ENCODE data around the gene PDPK1.
A peak's percentile ranks its signal among the peaks of the same experiment; 100 is the strongest.
"Not testable (repeated sequence)": the region's sequence is repeated elsewhere in the genome, so short reads cannot be mapped to it uniquely, and the experiment has no call there.

The PDPK1 gene

GRCh38 chr16:2526135-2526534 is 11.7 kb upstream of the PDPK1 start:
- peak; percentile 6 for DNase-seq

DNA sequence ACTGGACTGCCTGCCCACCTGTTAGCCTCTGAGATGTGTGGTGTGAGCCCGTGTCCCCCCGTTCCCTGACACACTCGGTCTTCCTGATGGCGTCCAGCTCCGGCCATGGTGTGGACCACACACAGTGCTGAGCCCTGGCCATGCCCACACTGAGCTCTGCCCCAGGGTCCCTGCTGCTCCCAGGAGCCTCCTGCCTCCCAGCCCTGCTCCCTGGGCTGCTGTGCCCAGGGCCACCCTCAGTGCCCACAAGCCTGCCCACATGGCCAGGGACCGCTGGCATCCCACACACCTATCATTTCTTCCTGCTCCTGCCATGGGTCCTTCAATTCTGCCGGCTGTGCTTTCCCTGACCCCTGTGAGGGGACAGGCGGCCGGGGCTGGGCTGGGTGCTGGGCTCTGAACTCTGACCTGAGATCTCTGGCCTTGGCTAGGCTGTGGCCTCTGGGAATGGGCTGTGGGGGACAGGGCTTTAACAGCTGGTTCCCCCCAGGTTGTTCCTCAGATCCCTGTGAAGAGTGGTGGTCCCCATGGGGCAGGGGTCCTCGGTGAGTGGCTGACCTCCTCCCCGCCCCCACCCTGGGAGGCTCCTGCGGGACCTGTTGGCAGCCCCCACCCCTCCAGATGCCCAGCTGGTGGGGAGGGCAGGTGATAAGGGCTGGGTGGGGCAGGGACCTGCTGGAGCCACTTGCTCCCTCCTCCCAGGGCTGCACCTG is 10.6 kb upstream of the PDPK1 start:
- peak; percentile 10 for DNase-seq

DNA sequence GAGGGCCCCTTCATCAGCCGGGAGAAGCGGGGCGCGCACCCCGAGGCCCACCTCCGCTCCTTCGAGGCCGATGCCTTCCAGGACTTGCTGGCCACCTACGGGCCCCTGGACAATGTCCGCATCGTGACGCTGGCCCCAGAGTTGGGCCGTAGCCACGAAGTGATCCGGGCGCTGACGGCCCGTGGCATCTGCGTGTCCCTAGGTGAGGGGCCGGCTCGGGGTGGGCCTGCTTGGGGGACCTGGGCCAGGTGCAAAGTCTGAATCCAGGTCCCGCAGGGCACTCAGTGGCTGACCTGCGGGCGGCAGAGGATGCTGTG is 10.1 kb upstream of the PDPK1 start:
- no peak for DNase-seq

DNA sequence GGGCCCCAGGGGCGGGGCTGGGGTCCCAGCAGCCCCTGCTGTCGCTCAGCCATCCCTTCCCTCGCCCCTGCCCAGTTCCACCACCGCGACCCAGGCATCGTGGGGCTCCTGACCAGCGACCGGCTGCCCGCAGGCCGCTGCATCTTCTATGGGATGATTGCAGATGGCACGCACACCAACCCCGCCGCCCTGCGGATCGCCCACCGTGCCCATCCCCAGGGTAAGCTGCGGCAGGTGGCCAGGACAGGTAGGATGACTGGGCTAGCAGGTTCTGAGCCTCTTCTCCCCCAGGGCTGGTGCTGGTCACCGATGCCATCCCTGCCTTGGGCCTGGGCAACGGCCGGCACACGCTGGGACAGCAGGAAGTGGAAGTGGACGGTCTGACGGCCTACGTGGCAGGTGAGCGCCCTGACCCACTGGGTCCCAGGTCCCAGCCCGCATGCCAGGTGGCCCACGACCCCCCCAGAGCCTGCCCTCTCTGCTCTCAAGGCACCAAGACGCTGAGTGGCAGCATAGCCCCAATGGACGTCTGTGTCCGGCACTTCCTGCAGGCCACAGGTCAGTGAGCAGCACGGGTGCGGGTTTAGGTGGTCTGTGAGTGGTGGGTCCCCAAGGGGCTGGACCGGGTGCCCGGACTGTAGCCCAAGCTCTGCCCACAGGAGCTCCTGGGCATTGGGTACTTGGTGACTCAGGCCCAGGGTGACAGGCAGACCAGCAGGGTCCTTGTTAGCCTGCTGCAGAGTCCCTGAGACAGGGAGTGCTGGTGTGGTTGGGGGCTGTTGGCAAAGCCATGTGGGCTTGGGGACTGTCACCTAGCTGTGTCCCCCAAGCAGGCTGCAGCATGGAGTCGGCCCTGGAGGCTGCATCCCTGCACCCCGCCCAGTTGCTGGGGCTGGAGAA is 9.4 kb upstream of the PDPK1 start:
- DNase-seq = no peak

GRCh38 chr16:2529061-2529931 is 8.5 kb upstream of the PDPK1 start:
- DNase-seq = peak; percentile 61

GRCh38 chr16:2529961-2530628 is 7.7 kb upstream of the PDPK1 start:
- peak; percentile 6 for DNase-seq

- peak; percentile 23 for DNase-seq
Measured at GRCh38 chr16:2530629-2531318, 7.0 kb upstream of the PDPK1 start.

DNA sequence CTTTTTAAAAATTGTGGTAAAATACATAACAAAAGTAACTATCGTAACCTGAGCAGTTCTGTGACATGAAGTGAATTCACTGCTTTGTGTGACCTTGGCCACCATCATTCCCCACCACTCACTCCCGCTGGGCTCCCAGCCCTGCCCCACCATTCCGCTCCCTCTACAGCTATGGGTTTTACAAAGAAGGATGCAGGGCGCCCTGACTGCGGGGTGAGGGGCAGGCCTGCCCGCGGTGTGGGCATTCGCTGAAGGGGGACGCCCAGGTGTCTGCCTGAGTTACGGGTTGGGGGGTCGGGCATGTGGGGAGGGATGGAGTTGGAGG is 6.5 kb upstream of the PDPK1 start, which contains the start of gene CEMP1:
Gene CEMP1 (minus strand): TSS at position 38 of the 325 bp plus-strand sequence. CDS start 335 bp downstream, outside the sequence.
- DNase-seq = peak; percentile 28

- peak; percentile 90 for DNase-seq
Measured at GRCh38 chr16:2531696-2532493, 5.9 kb upstream of the PDPK1 start.

DNA sequence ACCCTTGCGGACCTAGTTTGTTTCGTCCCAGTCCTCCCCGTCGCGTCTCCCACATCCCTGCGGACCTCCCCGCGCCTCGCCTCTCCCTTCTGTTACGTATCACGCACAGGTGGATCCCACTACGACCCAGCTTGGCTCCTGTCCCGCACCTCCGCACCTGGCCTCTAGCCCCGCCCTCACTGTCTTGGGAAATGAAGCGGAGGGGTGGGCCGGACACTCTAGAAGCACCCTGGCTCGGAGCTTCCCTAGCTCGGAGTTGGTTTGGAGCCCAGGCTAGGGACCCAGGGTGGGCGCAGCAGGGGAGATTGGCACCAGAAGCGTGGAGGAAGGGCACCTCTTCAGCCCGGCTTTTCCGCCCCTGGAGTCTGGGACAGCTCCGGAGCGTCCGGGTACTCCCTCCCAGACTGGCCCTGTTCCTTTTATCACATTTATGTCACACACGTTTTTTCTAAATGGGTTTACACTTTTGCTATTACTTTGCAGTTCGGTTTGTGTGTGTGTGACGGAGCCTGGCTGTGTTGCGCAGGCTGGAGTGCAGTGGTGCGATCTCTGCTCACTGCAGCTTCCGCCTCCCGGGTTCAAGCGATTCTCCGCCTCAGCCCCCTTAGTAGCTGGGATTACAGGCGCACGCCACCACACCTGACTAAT is 5.2 kb upstream of the PDPK1 start:
- DNase-seq = peak; percentile 41

DNA sequence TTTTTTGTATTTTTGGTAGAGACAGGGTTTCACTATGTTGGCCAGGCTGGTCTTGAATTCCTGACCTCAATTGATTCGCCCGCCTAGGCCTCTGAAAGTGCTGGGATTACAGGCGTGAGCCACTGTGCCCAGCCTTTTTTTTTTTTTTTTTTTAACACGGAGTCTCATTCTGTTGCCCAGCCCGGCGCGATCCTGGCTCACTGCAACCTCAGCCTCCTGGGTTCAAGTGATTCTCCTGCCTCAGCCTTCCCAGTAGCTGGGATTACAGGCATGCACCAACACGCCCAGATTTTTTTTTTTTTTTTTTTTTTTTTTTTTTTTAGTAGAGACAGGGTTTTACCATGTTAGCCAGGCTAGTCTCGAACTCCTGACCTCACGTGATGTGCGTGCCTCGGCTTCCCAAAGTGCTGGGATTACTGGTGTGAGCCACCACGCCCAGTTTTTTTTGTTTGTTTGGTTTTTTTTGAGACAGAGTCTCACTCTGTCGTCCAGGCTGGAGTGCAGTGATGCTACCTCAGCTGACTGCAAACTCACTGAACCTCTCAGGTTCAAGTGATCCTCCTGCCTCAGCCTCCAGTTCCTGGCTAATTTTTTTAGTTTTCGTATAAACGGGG is 4.6 kb upstream of the PDPK1 start:
- not testable (repeated sequence) for DNase-seq

GRCh38 chr16:2533912-2534311 is 3.9 kb upstream of the PDPK1 start:
- DNase-seq = no peak

DNA sequence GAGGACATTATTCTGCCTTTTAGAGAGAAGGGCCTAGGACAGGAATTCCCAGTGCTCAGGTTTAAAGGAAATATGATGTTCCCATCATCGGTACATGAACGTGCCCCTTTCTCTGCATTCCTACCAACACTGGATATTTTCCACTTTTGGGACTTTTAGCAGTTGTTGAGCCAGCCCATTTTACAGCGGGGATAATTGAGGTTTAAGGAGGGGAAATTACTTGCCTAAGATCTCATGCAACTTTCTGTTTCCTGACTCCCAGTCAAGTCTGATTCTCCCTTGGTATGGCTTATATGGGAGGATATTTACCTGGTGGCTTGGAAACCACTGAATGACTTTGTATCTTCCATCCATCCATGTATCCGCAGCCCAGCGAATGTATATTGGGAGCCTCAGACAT is 3.5 kb upstream of the PDPK1 start:
- DNase-seq = not testable (repeated sequence)

- no peak for DNase-seq
Measured at GRCh38 chr16:2535625-2536013, 2.2 kb upstream of the PDPK1 start.

DNA sequence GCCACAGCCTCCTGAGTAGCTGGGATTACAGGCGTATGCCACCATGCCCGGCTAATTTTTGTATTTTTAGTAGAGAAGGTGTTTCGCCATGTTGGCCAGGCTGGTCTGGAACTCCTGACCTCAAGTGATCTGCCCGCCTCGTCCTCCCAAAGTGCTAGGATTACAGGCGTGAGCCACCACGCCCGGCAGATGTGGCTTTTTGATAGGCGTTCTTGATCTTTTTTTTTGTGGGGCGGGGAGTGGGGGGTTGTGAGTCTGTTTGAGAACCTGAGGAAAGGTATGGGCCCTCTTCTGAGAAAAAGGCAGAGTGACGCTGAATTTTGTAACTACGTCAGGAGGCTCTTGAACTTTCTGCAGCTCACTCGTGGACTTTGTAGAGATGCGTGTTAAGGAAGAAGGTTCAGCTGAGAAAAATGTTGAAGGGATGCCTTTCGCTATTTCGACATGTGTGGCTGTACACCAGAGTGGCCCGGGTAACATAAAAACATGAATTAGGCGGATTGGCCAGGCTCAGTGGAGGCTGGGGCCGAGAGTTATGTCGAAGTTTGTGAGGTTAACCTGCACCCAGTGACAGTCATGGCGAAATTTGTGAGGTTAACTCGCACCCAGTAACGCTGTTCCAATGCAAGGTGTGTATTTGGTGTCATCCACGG is 1.5 kb downstream of the PDPK1 start:
- not testable (repeated sequence) for DNase-seq

- not testable (repeated sequence) for DNase-seq
Measured at GRCh38 chr16:2539845-2540458, 2.1 kb downstream of the PDPK1 start.

- DNase-seq = not testable (repeated sequence)
Measured at GRCh38 chr16:2540912-2541311, 3.1 kb downstream of the PDPK1 start.

DNA sequence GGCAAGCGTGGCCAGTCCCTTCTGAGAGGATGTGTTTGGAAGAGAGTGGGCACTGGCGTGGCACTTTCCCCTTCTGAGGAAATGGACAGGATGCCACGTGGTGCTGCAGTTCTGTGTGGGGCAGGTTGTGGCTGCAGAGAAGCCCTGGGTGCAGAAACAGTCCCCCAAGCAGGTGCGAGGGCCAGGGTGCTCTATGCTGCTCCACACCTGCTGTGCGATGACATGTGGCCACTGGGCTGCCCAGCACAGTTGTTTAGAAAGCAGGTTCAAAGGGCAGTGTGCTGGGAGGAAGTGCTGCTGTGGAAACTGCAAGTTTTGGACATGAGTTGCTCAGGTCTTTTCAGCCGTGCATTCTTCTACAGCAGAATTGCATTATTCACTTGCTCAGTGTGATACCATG is 3.6 kb downstream of the PDPK1 start:
- DNase-seq = not testable (repeated sequence)

GRCh38 chr16:2543771-2544170 is 6.0 kb downstream of the PDPK1 start:
- not testable (repeated sequence) for DNase-seq
